H1 (cell line): Measurements from ENCODE around the gene RTN4.

Experiments used
- CTCF ChIP-seq, 3 experiments: IDR thresholded peaks; 1 replicate in 2 of 3; 2 replicates in 1 of 3; pipeline versions ENCODE4 v1.5.1 to v1.6.1; 2011; ENCODE audit warnings: low read length in 3 of 3, mild to moderate bottlenecking in 3 of 3, inconsistent platforms in 2 of 3, low read depth in 1 of 3, moderate library complexity in 1 of 3; ENCODE audit not compliant: insufficient read depth in 1 of 3; ENCODE audit errors: control extremely low read depth in 1 of 3
- EZH2 ChIP-seq: fragments of 200-600 bp; sonication (generic); IDR thresholded peaks from 2 replicates; pipeline ENCODE4 v1.7.1; 2012; ENCODE audit warnings: low read depth, mild to moderate bottlenecking, moderate library complexity, low read length, inconsistent platforms; ENCODE audit not compliant: severe bottlenecking
- MAFK ChIP-seq: IDR thresholded peaks from 2 replicates; pipeline ENCODE4 v1.6.1; 2012; ENCODE audit warnings: low read depth, mild to moderate bottlenecking, improper control_type of control experiment, low read length
- PHF8 ChIP-seq: fragments of 200-600 bp; sonication (generic); conservative IDR thresholded peaks from 2 replicates; pipeline ENCODE4 v1.7.1; 2012; ENCODE audit warnings: low read depth, mild to moderate bottlenecking, inconsistent platforms, low read length, moderate library complexity
- POLR2AphosphoS5 ChIP-seq: IDR thresholded peaks from 2 replicates; pipeline ENCODE4 v1.6.1; 2011; ENCODE audit warnings: low read depth, low read length
- RAD21 ChIP-seq, 2 experiments: IDR thresholded peaks in 1 of 2; conservative IDR thresholded peaks in 1 of 2; 2 replicates each; pipeline ENCODE4 v1.6.1; 2011; ENCODE audit warnings: low read depth in 2 of 2, low read length in 2 of 2, improper control_type of control experiment in 1 of 2, inconsistent platforms in 1 of 2, mild to moderate bottlenecking in 1 of 2, moderate library complexity in 1 of 2
- RFX5 ChIP-seq: IDR thresholded peaks from 2 replicates; pipeline ENCODE4 v1.6.1; 2011; ENCODE audit warnings: low read depth, low read length, improper control_type of control experiment, borderline replicate concordance
- RNF2 ChIP-seq: fragments of 200-900, 300-1000 bp; sonication (generic); IDR thresholded peaks from 2 replicates; pipeline ENCODE4 v1.7.1; 2016; ENCODE audit warnings: borderline replicate concordance, low read depth, mild to moderate bottlenecking, antibody characterized with exemption, low read length; ENCODE audit not compliant: poor library complexity, severe bottlenecking; ENCODE audit errors: missing control alignments
- SP1 ChIP-seq: IDR thresholded peaks from 2 replicates; pipeline ENCODE4 v1.6.1; 2011; ENCODE audit warnings: low read depth, low read length
- TAF7 ChIP-seq: optimal IDR thresholded peaks from 2 replicates; pipeline ENCODE3; 2011; ENCODE audit warnings: low read depth, mild to moderate bottlenecking, inconsistent platforms, low read length, moderate library complexity, borderline replicate concordance

GRCh38 chr2:54949431-54949830, 100.8 kb downstream of the RTN4 start:
- no peak for TF ChIP-seq EZH2
- no peak for TF ChIP-seq RAD21 (IDR thresholded peaks at IDR 0.05 in 1 of 2, conservative IDR thresholded peaks at IDR 0.05 in 1 of 2; ENCODE audit: low read depth in 2 of 2, low read length in 2 of 2)
- no peak for TF ChIP-seq PHF8
- no peak for TF ChIP-seq MAFK
- no peak for TF ChIP-seq CTCF (IDR thresholded peaks at IDR 0.05; ENCODE audit: control extremely low read depth in 1 of 3, insufficient read depth in 1 of 3, low read depth in 1 of 3, low read length in 3 of 3)
- TF ChIP-seq TAF7: no peak
- TF ChIP-seq RFX5: no peak
- TF ChIP-seq RNF2: no peak
- TF ChIP-seq POLR2AphosphoS5: no peak
- no peak for TF ChIP-seq SP1
